H9 (cell line): Measurements from ENCODE around the gene DICER1. TPM values are rescaled to one million over a fixed set of nuclear protein-coding genes. Genes with fewer than 3 reads are reported as not detected.

Experiments used
- DNase-seq: peaks from one replicate; pipeline ENCODE4 v3.0.0-alpha.2; 2017
- H2AFZ ChIP-seq: one replicate; pipeline ENCODE4 v1.6.1; 2013; ENCODE audit warnings: mild to moderate bottlenecking, low read length, control low read depth, moderate library complexity
- H2AK5ac ChIP-seq: 2 replicates; pipeline ENCODE4 v1.6.1; 2013; ENCODE audit warnings: low read length, control low read depth, mixed read lengths; ENCODE audit not compliant: insufficient read length
- H2BK120ac ChIP-seq: one replicate; pipeline ENCODE4 v1.6.1; 2013; ENCODE audit warnings: low read depth, mild to moderate bottlenecking, low read length, control low read depth, inconsistent platforms; ENCODE audit not compliant: poor library complexity, severe bottlenecking
- H2BK12ac ChIP-seq: 2 replicates; pipeline ENCODE4 v1.6.1; 2013; ENCODE audit warnings: low read length, control low read depth, mixed read lengths, low read depth; ENCODE audit not compliant: insufficient read length
- H2BK15ac ChIP-seq: 2 replicates; pipeline ENCODE4 v1.6.1; 2013; ENCODE audit warnings: low read depth, low read length, control low read depth
- H2BK20ac ChIP-seq: one replicate; pipeline ENCODE4 v1.6.1; 2013; ENCODE audit warnings: low read depth, mild to moderate bottlenecking, low read length, control low read depth, inconsistent platforms; ENCODE audit not compliant: poor library complexity, severe bottlenecking
- H2BK5ac ChIP-seq: 2 replicates; pipeline ENCODE4 v1.6.1; 2013; ENCODE audit warnings: low read length, control low read depth, mixed read lengths; ENCODE audit not compliant: insufficient read length
- H3K14ac ChIP-seq: 2 replicates; pipeline ENCODE4 v1.6.1; 2013; ENCODE audit warnings: low read length, control low read depth; ENCODE audit not compliant: insufficient read depth
- H3K18ac ChIP-seq: 2 replicates; pipeline ENCODE4 v1.6.1; 2013; ENCODE audit warnings: low read depth, mild to moderate bottlenecking, mixed read lengths, low read length, control low read depth; ENCODE audit not compliant: insufficient read length
- H3K23ac ChIP-seq: 2 replicates; pipeline ENCODE4 v1.6.1; 2013; ENCODE audit warnings: low read length, control low read depth, mixed read lengths, low read depth; ENCODE audit not compliant: insufficient read length
- H3K23me2 ChIP-seq: 2 replicates; pipeline ENCODE4 v1.6.1; 2013; ENCODE audit warnings: low read depth, mild to moderate bottlenecking, mixed read lengths, low read length, control low read depth; ENCODE audit not compliant: insufficient read length, poor library complexity, severe bottlenecking
- H3K27ac ChIP-seq: 2 replicates; pipeline ENCODE4 v1.5.1; 2013; ENCODE audit warnings: low read length, control low read depth, mixed read lengths, low read depth; ENCODE audit not compliant: insufficient read length
- H3K27me3 ChIP-seq: 2 replicates; pipeline ENCODE4 v1.6.1; 2013; ENCODE audit warnings: low read length, control low read depth, inconsistent platforms; ENCODE audit not compliant: insufficient read depth
- H3K4ac ChIP-seq: 2 replicates; pipeline ENCODE4 v1.6.1; 2013; ENCODE audit warnings: low read depth, mild to moderate bottlenecking, control low read depth, inconsistent platforms, low read length, moderate library complexity
- H3K4me1 ChIP-seq: 2 replicates; pipeline ENCODE4 v1.6.1; 2013; ENCODE audit warnings: low read length, control low read depth, inconsistent platforms; ENCODE audit not compliant: insufficient read depth
- H3K4me2 ChIP-seq: 2 replicates; pipeline ENCODE4 v1.6.1; 2013; ENCODE audit warnings: low read length, control low read depth, mixed read lengths; ENCODE audit not compliant: insufficient read length, insufficient read depth
- H3K56ac ChIP-seq: 2 replicates; pipeline ENCODE4 v1.6.1; 2013; ENCODE audit warnings: low read depth, mild to moderate bottlenecking, mixed read lengths, low read length, control low read depth; ENCODE audit not compliant: insufficient read length
- H3K79me1 ChIP-seq: 2 replicates; pipeline ENCODE4 v1.6.1; 2013; ENCODE audit warnings: low read depth, mild to moderate bottlenecking, moderate library complexity, low read length, control low read depth, inconsistent platforms; ENCODE audit not compliant: insufficient read depth, poor library complexity, severe bottlenecking
- H3K79me2 ChIP-seq: 2 replicates; pipeline ENCODE4 v1.6.1; 2013; ENCODE audit warnings: low read length, control low read depth, inconsistent platforms; ENCODE audit not compliant: insufficient read depth
- H3K9ac ChIP-seq: 2 replicates; pipeline ENCODE4 v1.6.1; 2013; ENCODE audit warnings: low read length, control low read depth, mixed read lengths; ENCODE audit not compliant: insufficient read length; ENCODE audit errors: extremely low read depth
- H3K9me3 ChIP-seq: one replicate; pipeline ENCODE4 v1.6.1; 2013; ENCODE audit warnings: low read depth, low read length, inconsistent platforms; ENCODE audit not compliant: control insufficient read depth
- H3T11ph ChIP-seq: one replicate; pipeline ENCODE4 v1.6.1; 2013; ENCODE audit warnings: mild to moderate bottlenecking, low read length, control low read depth, inconsistent platforms
- H4K20me1 ChIP-seq: one replicate; pipeline ENCODE4 v1.6.1; 2013; ENCODE audit not compliant: control insufficient read depth, insufficient read length, insufficient read depth
- H4K5ac ChIP-seq: 2 replicates; pipeline ENCODE4 v1.6.1; 2013; ENCODE audit warnings: low read depth, mild to moderate bottlenecking, mixed read lengths, low read length, control low read depth; ENCODE audit not compliant: insufficient read length
- H4K8ac ChIP-seq: replicated peaks from 2 replicates; pipeline ENCODE4 v1.6.1; 2013; ENCODE audit warnings: low read length, control low read depth, mixed read lengths, low read depth; ENCODE audit not compliant: insufficient read length
- H4K91ac ChIP-seq: 2 replicates; pipeline ENCODE4 v1.6.1; 2013; ENCODE audit warnings: low read depth, mild to moderate bottlenecking, moderate library complexity, mixed read lengths, low read length, control low read depth; ENCODE audit not compliant: insufficient read length
- H3K27ac Mint-ChIP-seq, 3 experiments: 2 replicates in 2 of 3; 3 replicates in 1 of 3; pipeline ENCODE4 v1.8.0; 2020 to 2021; ENCODE audit warnings: mixed read lengths in 3 of 3, mild to moderate bottlenecking in 1 of 3, moderate library complexity in 1 of 3
- H3K27me3 Mint-ChIP-seq: 2 replicates; pipeline ENCODE4 v1.8.0; 2021; ENCODE audit warnings: low read depth, mild to moderate bottlenecking, moderate library complexity, mixed read lengths
- H3K36me3 Mint-ChIP-seq, 3 experiments: 2 replicates in 2 of 3; 3 replicates in 1 of 3; pipeline ENCODE4 v1.8.0; 2020 to 2021; ENCODE audit warnings: low read depth in 3 of 3, mixed read lengths in 3 of 3; ENCODE audit not compliant: insufficient read depth in 1 of 3
- H3K4me1 Mint-ChIP-seq, 2 experiments: 2 replicates each; pipeline ENCODE4 v1.8.0; 2020; ENCODE audit warnings: mixed read lengths in 2 of 2
- H3K4me3 Mint-ChIP-seq, 2 experiments: 2 replicates in 1 of 2; 3 replicates in 1 of 2; pipeline ENCODE4 v1.8.0; 2020 to 2021; ENCODE audit warnings: mild to moderate bottlenecking in 2 of 2, mixed read lengths in 2 of 2, moderate library complexity in 1 of 2
- H3K9me3 Mint-ChIP-seq, 2 experiments: 2 replicates in 1 of 2; 3 replicates in 1 of 2; pipeline ENCODE4 v1.8.0; 2020; ENCODE audit warnings: mild to moderate bottlenecking in 2 of 2, mixed read lengths in 2 of 2, moderate library complexity in 1 of 2
- CTCF ChIP-seq: fragments of 200-600 bp; sonication (generic); conservative IDR thresholded peaks from 3 replicates; pipeline ENCODE4 v1.8.0; 2021; ENCODE audit warnings: antibody characterized with exemption, mild to moderate bottlenecking
- WGBS: extraction: QIAGEN DNeasy Blood & Tissue Kit; methylation state at CpG from one replicate; pipeline ENCODE4 v1.1.7; 2013; ENCODE audit warnings: missing lambda C conversion rate, low lambda C conversion rate, mixed read lengths; ENCODE audit not compliant: insufficient read length; ENCODE audit errors: extremely low coverage; 5-methylcytosine and 5-hydroxymethylcytosine counted together
- total RNA-seq: library from RNA; stranded (reverse); gene quantifications from 2 replicates; pipeline ENCODE4 v1.2.1, GENCODE V29; 2021

DICER1 gene
- total RNA-seq, 1 experiment from 2014 or later, result 57.0 TPM

GRCh38 chr14:95155045-95155444 is 2.3 kb downstream of the DICER1 start:
- Histone ChIP-seq H2BK120ac (no peak overlapping the region), H3K79me2 (peaks cover 31% of the 10 kb centered on the region; the same call in 1 of the 2 replicates), H3K27me3 (no peaks in the 10 kb centered on the region), H2AK5ac (no peak overlapping the region), H2BK20ac (no peak overlapping the region), H4K20me1 (no peaks in the 10 kb centered on the region), H4K5ac (no peak overlapping the region), H3K9ac (no peak overlapping the region), H3K79me1 (peaks cover 4% of the 10 kb centered on the region), H4K91ac (no peak overlapping the region), H3K4ac (no peak overlapping the region), H3K18ac (no peak overlapping the region), H3K14ac (no peak overlapping the region), H3T11ph (no peak overlapping the region), H4K8ac (no peak overlapping the region), H3K23me2 (peaks cover 11% of the 10 kb centered on the region), H3K4me1 (peaks cover 2% of the 10 kb centered on the region; the same call in 1 of the 2 replicates), H2BK5ac (no peak overlapping the region), H3K23ac (no peak overlapping the region), H2AFZ (no peak overlapping the region), H2BK15ac (no peak overlapping the region), H3K27ac (no peak overlapping the region), H2BK12ac (no peak overlapping the region), H3K9me3 (no peaks in the 10 kb centered on the region), H3K4me2 (peak overlapping the region; percentile 10), H3K56ac (no peak overlapping the region)
- Mint-ChIP-seq H3K4me3 (peak overlapping the region; percentile 80 to 86; a peak in 4 of 5 replicates), H3K27me3 (no peaks in the 10 kb centered on the region), H3K4me1 (peaks cover 33 to 38% of the 10 kb centered on the region in 2 experiments), H3K27ac (no peak overlapping the region), H3K9me3 (no peaks in the 10 kb centered on the region; a peak in 1 of 5 replicates), H3K36me3 (peaks cover 5 to 7% (median 6%) of the 10 kb centered on the region in 3 experiments; a peak in 6 of 7 replicates)
- no CpG with 5 or more reads among the region's 12 CpGs for WGBS
- no peak for TF ChIP-seq CTCF
- DNase-seq, result no peak
